Loucy (cell line): ENCODE measurements around the gene KIF1C.

Source experiments
- H2AFZ ChIP-seq: fragments of 200-600 bp; sonication (generic); 2 replicates; pipeline ENCODE4 v1.6.0; 2016; ENCODE audit warnings: antibody characterized with exemption, mild to moderate bottlenecking, low read length, moderate library complexity
- H3F3A ChIP-seq: fragments of 200-600 bp; 2 replicates; pipeline ENCODE4 v1.6.0; 2016; ENCODE audit warnings: antibody characterized with exemption, low read depth, mild to moderate bottlenecking
- H3K27me3 ChIP-seq: fragments of 200-600 bp; sonication (generic); 2 replicates; pipeline ENCODE4 v1.6.1; 2014; ENCODE audit warnings: low read length, mild to moderate bottlenecking; ENCODE audit not compliant: insufficient read depth, poor library complexity, severe bottlenecking
- H3K36me3 ChIP-seq: fragments of 200-600 bp; sonication (generic); 2 replicates; pipeline ENCODE4 v1.6.1; 2016; ENCODE audit warnings: low read length; ENCODE audit not compliant: insufficient read depth
- H3K4me1 ChIP-seq: fragments of 200-600 bp; sonication (generic); 2 replicates; pipeline ENCODE4 v1.5.1; 2014; ENCODE audit warnings: low read length, mild to moderate bottlenecking; ENCODE audit not compliant: insufficient read depth, poor library complexity, severe bottlenecking
- H3K4me2 ChIP-seq: fragments of 200-600 bp; sonication (generic); 2 replicates; pipeline ENCODE4 v1.6.0; 2014; ENCODE audit warnings: antibody characterized with exemption, low read length, low read depth, mild to moderate bottlenecking; ENCODE audit not compliant: poor library complexity, severe bottlenecking
- H3K4me3 ChIP-seq: fragments of 200-600 bp; sonication (generic); 2 replicates; pipeline ENCODE4 v1.5.1; 2014; ENCODE audit warnings: low read length, mild to moderate bottlenecking, mixed read lengths; ENCODE audit not compliant: poor library complexity, severe bottlenecking
- H3K79me2 ChIP-seq: fragments of 200-600 bp; sonication (generic); 2 replicates; pipeline ENCODE4 v1.6.1; 2014; ENCODE audit warnings: low read length; ENCODE audit not compliant: insufficient read depth
- H3K9ac ChIP-seq: fragments of 200-600 bp; sonication (generic); 2 replicates; pipeline ENCODE4 v1.6.0; 2014; ENCODE audit warnings: mild to moderate bottlenecking, low read depth, low read length, moderate library complexity; ENCODE audit not compliant: poor library complexity, severe bottlenecking
- H3K9me2 ChIP-seq: fragments of 200-600 bp; sonication (generic); replicated peaks from 2 replicates; pipeline ENCODE4 v1.6.1; 2016; ENCODE audit warnings: low read depth, low read length, mixed read lengths
- H3K9me3 ChIP-seq: fragments of 200-600 bp; sonication (generic); 2 replicates; pipeline ENCODE4 v1.6.1; 2014; ENCODE audit warnings: mild to moderate bottlenecking, antibody characterized with exemption, low read length, low read depth; ENCODE audit not compliant: insufficient read depth
- H4K20me1 ChIP-seq: fragments of 200-600 bp; sonication (generic); 2 replicates; pipeline ENCODE4 v1.6.0; 2014; ENCODE audit warnings: antibody characterized with exemption, low read length, mild to moderate bottlenecking; ENCODE audit not compliant: insufficient read depth, poor library complexity, severe bottlenecking
- CTCF ChIP-seq: fragments of 200-600 bp; sonication (generic); conservative IDR thresholded peaks from 2 replicates; pipeline ENCODE4 v1.5.1; 2014; ENCODE audit warnings: mild to moderate bottlenecking, antibody characterized with exemption, low read length
- EZH2phosphoT487 ChIP-seq: fragments of 200-600 bp; IDR thresholded peaks from 2 replicates; pipeline ENCODE4 v1.6.1; 2018; ENCODE audit warnings: antibody characterized with exemption, mild to moderate bottlenecking, moderate library complexity, borderline replicate concordance

KIF1C gene

GRCh38 chr17:4994081-4994595, 3.6 kb upstream of the KIF1C start:
- TF ChIP-seq CTCF (no peak), EZH2phosphoT487 (no peak)
- no peak overlapping the region for H3K4me3 ChIP-seq
- no peaks in the 10 kb centered on the region for H3F3A ChIP-seq
- H3K27me3 ChIP-seq, result no peaks in the 10 kb centered on the region
- H3K9me3 ChIP-seq, result no peaks in the 10 kb centered on the region
- no peaks in the 10 kb centered on the region for H3K9me2 ChIP-seq
- peaks cover 10% of the 10 kb centered on the region for H3K4me1 ChIP-seq
- no peak overlapping the region for H3K9ac ChIP-seq
- no peak overlapping the region for H2AFZ ChIP-seq
- H3K79me2 ChIP-seq, result peaks cover 13% of the 10 kb centered on the region; the same call in 1 of the 2 replicates
- no peak overlapping the region for H3K4me2 ChIP-seq
- no peaks in the 10 kb centered on the region for H3K36me3 ChIP-seq
- H4K20me1 ChIP-seq, result no peaks in the 10 kb centered on the region

- Histone ChIP-seq H2AFZ (peak overlapping the region; percentile 93), H3K4me2 (peak overlapping the region; percentile 83)
Observed at GRCh38 chr17:4998027-4998731, 429 bp downstream of the KIF1C start.

GRCh38 chr17:4998732-4999429, 1.1 kb downstream of the KIF1C start:
- TF ChIP-seq EZH2phosphoT487, result no peak
- no peak for TF ChIP-seq CTCF
- H3K4me1 ChIP-seq, result peaks cover 14% of the 10 kb centered on the region
- no peaks in the 10 kb centered on the region for H3F3A ChIP-seq
- H3K9me3 ChIP-seq, result no peaks in the 10 kb centered on the region
- H3K9me2 ChIP-seq, result no peaks in the 10 kb centered on the region
- H3K9ac ChIP-seq, result peak overlapping the region; percentile 69
- H2AFZ ChIP-seq, result no peak overlapping the region
- H3K79me2 ChIP-seq, result peaks cover 22% of the 10 kb centered on the region; the same call in 1 of the 2 replicates
- H4K20me1 ChIP-seq, result no peaks in the 10 kb centered on the region
- peak overlapping the region; percentile 88 for H3K4me3 ChIP-seq
- H3K27me3 ChIP-seq, result no peaks in the 10 kb centered on the region
- peaks cover 7% of the 10 kb centered on the region; the same call in 1 of the 2 replicates for H3K36me3 ChIP-seq
- peak overlapping the region; percentile 83 for H3K4me2 ChIP-seq

More at GRCh38 chr17:4998027-4998731, 429 bp downstream of the KIF1C start:
- Histone ChIP-seq H3K9me2 (no peaks in the 10 kb centered on the region), H4K20me1 (no peaks in the 10 kb centered on the region), H3K79me2 (peaks cover 22% of the 10 kb centered on the region; the same call in 1 of the 2 replicates), H3K4me3 (peak overlapping the region; percentile 88), H3F3A (no peaks in the 10 kb centered on the region), H3K36me3 (0 out of 2 replicates have a peak, but pooled peaks cover 7% of the 10 kb centered on the region), H3K27me3 (no peaks in the 10 kb centered on the region), H3K4me1 (peaks cover 14% of the 10 kb centered on the region), H3K9me3 (no peaks in the 10 kb centered on the region), H3K9ac (peak overlapping the region; percentile 69)
- TF ChIP-seq CTCF (no peak), EZH2phosphoT487 (no peak)
